B cell (primary cell): ENCODE measurements around the gene SRXN1.

ENCODE experiments used
- EZH2 ChIP-seq: IDR thresholded peaks from 2 replicates; pipeline ENCODE4 v1.6.1; 2012; ENCODE audit warnings: borderline replicate concordance, low read depth, mild to moderate bottlenecking, moderate library complexity, low read length; ENCODE audit not compliant: insufficient read depth, poor library complexity, severe bottlenecking
- TF ChIP-seq, protein P1 (sequence below): fragments of 200-600 bp; IDR thresholded peaks from one replicate; pipeline ENCODE4 v1.8.0; 2022; ENCODE audit warnings: antibody characterized with exemption, mild to moderate bottlenecking

DNA sequence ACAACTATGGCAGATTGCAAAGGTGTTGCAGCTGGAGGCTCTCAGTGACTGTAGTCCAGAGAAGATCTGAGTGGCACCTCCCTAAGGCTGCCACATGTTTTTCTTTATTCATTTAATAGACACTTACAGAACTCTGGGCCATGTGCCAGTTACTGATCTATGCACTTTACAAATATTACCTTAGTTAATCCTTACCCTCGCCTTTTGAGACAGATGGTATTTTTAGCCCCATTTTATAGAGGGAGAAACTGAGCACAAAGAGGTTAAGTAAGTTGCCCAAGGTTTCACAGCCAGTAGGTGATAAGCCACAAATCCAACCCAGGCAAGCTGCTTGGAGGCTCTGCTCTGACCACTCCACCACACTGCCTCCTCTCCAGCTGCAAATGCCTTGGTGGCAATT lies 29.1 kb upstream of the SRXN1 start:
- TF ChIP-seq, protein P1, sequence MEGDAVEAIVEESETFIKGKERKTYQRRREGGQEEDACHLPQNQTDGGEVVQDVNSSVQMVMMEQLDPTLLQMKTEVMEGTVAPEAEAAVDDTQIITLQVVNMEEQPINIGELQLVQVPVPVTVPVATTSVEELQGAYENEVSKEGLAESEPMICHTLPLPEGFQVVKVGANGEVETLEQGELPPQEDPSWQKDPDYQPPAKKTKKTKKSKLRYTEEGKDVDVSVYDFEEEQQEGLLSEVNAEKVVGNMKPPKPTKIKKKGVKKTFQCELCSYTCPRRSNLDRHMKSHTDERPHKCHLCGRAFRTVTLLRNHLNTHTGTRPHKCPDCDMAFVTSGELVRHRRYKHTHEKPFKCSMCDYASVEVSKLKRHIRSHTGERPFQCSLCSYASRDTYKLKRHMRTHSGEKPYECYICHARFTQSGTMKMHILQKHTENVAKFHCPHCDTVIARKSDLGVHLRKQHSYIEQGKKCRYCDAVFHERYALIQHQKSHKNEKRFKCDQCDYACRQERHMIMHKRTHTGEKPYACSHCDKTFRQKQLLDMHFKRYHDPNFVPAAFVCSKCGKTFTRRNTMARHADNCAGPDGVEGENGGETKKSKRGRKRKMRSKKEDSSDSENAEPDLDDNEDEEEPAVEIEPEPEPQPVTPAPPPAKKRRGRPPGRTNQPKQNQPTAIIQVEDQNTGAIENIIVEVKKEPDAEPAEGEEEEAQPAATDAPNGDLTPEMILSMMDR = no peak
- no peak for TF ChIP-seq EZH2
